Skin epidermis (tissue), 12 donors: Measurements from ENCODE around the gene ANXA8.
A peak's percentile ranks its signal among the peaks of the same experiment; 100 is the strongest.
"Not testable (repeated sequence)": the region's sequence is repeated elsewhere in the genome, so short reads cannot be mapped to it uniquely, and the experiment has no call there.

Experiments
- H3K27ac ChIP-seq, 21 experiments: fragments of 200-600 bp; sonication (generic) in 11 of 21; one replicate each; pipeline ENCODE4 v1.5.0; 2020; ENCODE audit warnings: mild to moderate bottlenecking in 3 of 21, inconsistent platforms in 2 of 21, moderate library complexity in 2 of 21
- H3K4me3 ChIP-seq, 7 experiments: fragments of 200-600 bp; sonication (generic) in 2 of 7; one replicate each; pipeline ENCODE4 v1.5.0; 2020; ENCODE audit warnings: inconsistent platforms in 2 of 7, mild to moderate bottlenecking in 2 of 7, moderate library complexity in 1 of 7

The ANXA8 gene, protein sequence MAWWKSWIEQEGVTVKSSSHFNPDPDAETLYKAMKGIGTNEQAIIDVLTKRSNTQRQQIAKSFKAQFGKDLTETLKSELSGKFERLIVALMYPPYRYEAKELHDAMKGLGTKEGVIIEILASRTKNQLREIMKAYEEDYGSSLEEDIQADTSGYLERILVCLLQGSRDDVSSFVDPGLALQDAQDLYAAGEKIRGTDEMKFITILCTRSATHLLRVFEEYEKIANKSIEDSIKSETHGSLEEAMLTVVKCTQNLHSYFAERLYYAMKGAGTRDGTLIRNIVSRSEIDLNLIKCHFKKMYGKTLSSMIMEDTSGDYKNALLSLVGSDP

DNA sequence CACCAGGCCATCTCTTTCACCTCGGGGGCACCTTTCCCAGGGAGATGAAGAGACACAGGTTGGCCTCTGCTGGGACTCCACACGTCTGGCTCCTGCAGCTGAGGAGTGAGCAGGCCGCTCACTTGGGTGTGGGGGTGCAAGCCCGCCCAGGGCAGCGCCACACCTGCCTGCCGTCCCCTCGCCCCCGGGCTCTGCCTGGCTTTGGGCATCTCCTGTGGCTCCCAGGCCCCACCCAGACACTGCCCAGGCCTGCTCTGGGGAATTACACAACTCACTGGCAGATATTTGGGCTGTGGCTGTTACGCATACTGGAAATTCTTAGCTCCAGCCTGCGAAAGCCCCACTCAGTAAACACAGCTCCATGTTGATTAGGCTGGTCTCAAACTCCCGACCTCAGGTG, at the start of gene ANXA8:
TSS of gene ANXA8 (minus strand) at position 193 of the 400 bp plus-strand sequence. CDS start at position 11, 182 bp downstream.
- H3K4me3 ChIP-seq: peak within 1 kb of the TSS in 3 of 7 experiments; percentile 15 to 16 (median 15)

DNA sequence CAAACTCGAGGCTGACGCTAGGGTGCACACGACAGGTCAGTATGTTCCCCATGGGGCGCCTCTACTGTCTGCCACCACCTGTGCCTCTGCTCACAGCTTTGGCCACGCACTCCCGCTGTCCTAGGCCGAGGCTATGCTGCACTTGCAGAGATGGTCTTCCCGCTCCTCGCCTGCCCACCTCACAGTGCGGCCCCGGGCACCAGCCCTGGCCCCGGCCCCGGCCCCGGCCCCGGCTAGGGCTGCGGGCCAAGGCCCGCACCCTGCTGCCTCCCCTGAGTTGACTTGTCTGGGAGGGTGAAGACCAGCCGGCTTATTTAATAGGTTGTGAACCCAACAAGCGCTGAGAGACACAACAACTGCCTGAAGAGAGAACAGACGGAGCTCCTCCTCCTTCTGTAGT, 39.6 kb upstream of the ANXA8 start, which contains the start of gene AGAP9:
TSS of gene AGAP9 (minus strand) at position 164 of the 400 bp plus-strand sequence. CDS start at position 52, 112 bp downstream.
- not testable (repeated sequence) for H3K27ac ChIP-seq

More for the DNA sequence above, at the start of gene ANXA8:
- peak within 1 kb of the TSS in 8 of 21 experiments; percentile 31 to 76 (median 66) for H3K27ac ChIP-seq

DNA sequence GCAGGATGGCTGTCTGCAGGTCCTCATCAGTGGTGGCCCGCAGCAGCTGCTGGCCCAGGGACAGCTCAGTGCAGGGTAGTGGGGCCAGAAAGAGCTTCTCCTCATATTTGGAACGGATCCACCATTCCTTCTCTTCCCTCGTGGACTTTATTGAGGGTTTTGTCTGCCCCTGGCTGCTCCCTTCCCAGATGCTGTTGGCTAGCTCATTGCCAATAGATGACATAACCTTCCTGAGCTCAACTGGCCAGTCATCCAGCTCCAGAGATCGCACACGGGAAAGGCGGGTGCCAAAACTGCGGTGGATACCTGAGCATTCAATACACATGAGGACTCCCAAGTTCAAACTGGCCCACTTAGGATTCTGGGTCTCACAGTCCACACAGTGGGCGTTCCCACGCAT, 18.4 kb upstream of the ANXA8 start:
- H3K27ac ChIP-seq, H3K4me3 ChIP-seq: not testable (repeated sequence)

More for the DNA sequence above, 39.6 kb upstream of the ANXA8 start, which contains the start of gene AGAP9:
- not testable (repeated sequence) for H3K4me3 ChIP-seq

DNA sequence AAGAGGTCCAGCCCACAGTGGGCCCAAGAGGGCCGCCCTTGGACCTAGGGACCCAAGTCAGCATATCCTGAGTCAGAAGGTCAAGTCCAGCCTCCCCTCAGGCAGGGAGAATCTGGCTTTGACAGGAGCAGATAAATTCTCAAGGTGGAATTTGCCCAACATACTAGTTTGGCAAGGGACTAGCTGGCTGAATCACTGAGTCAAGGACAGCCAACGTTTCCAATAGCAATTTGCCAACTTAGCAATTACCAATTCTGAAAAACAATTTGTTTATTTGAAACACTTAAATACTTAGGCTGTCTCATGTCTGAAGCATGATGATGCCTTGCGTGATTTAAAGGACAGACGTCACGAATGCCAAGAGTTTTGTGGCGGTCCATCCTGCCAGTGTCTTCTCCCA, 10.3 kb upstream of the ANXA8 start:
- H3K4me3 ChIP-seq, H3K27ac ChIP-seq: not testable (repeated sequence)

DNA sequence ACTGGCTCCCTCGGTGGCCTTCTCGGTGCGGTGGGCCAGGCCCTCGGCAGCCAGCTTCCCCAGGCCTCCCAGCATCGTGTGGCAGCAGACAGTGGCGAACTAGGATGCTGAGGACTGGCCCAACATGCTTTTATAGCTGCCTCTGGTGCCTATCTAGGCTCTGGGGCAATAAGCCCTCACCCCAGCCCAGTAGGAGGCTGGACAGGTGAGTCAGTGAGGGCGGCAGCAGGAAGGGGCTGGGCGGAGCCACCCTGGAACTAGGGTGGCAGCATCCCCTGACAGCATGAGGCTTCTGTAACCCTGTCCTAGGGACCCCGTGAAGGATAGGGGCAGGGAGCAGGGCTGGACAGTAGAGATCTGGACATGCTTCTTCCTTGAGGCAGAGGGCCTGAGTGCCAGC, 7.7 kb upstream of the ANXA8 start, which contains the start of gene FAM25G:
TSS of gene FAM25G (minus strand) at position 101 of the 400 bp plus-strand sequence. CDS start at position 75, 26 bp downstream.
- not testable (repeated sequence) for H3K27ac ChIP-seq, H3K4me3 ChIP-seq

DNA sequence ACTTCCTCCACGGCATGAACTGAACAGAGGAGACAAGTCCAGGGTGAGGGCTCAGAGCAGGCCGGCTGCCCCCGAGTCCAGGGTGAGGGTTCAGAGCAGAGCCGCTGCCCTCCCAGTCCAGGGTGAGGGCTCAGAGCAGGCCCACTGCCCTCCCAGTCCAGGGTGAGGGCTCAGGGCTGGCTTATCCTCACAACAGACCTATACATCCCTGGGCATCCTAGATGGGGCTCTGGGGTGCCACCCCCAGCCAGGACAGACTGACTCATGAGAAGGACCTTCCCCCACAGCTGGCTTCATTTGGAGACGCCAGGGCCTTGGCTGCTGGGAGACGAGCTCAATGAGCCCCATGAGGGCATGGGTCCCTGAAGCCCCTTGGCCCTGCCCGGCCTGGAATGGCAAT, 5.7 kb upstream of the ANXA8 start:
- not testable (repeated sequence) for H3K27ac ChIP-seq, H3K4me3 ChIP-seq

DNA sequence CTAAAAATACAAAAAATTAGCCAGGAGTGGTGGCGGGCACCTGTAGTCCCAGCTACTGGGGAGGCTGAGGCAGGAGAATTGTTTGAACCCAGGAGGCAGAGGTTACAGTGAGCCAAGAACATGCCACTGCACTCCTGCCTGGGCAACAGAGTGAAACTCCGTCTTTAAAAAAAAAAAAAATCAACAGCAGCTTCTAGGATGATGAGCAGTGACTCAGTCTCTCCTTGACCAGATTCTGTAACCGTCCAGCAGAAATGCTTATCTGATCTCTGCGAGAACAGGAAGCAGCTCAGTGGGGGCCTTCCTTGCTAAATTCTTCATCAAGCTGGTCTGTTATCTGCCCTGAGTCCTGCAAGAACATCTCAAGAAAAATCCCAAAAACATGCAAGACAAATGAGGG, 2.0 kb upstream of the ANXA8 start:
- H3K27ac ChIP-seq, H3K4me3 ChIP-seq: not testable (repeated sequence)

DNA sequence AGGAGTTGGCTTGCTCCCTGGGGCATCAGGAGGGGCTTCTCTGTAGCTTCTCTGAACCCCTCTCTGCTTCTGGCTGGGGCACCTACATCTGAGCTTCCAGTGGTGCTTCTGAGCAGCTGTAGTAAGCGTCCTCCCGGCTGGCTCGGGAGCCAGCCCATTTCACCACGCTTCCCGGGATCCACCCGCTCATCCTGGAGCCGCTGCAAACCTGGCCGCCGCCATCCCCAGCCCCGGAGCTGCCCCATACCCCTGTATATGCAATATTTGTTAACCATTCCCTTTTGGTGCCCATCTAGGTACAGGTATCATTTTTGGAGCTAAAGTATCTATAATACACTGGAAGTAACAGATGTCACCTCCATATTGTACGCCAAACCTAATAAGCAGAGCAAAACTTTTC, 871 bp upstream of the ANXA8 start:
- not testable (repeated sequence) for H3K4me3 ChIP-seq
- H3K27ac ChIP-seq: peak overlapping the region in 1 of 21 experiments; percentile 65

DNA sequence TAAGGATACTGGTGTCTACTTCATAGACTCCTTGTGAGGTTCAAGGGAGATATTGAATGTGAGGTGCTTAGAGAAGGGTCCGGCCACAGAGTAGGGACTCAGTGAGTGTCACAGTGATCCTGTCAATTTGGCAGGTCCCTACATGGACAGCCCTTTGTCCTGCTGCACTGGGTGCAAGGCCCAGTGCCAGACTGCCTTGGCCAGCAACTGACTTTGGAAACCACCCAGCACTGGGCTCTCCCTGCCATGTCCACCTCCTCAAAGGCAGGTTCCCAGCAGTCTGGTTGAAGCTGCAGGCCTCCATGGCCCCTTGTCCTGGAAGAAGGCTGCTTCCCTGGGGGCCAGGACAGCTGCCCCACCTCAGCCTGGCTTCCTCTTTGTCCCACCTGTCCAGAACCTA, 1.5 kb downstream of the ANXA8 start:
- H3K27ac ChIP-seq: peak overlapping the region in 2 of 21 experiments; percentile 57 to 65
- not testable (repeated sequence) for H3K4me3 ChIP-seq

DNA sequence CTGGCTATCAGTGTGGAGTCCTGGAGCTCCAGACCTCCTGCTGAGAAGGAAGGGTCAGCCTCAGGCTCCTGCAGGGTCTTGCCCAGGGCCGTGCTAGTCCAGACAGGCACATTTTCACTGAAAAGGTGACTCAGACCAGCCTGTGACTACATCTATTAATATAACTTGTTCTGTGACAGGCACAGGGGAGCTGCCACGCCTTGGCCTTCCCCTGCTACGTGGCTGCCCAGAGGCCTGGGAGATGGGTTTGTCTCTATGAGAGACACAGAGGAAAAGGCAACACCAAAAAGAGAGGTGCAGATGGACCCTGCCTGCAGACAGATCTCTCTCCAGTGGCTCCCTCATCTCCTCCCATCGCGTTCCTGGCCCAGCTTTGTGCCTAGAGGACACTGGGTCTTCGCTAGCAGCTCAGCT, 2.1 kb downstream of the ANXA8 start:
- not testable (repeated sequence) for H3K4me3 ChIP-seq
- peak overlapping the region in 9 of 21 experiments; percentile 44 to 66 (median 61) for H3K27ac ChIP-seq

DNA sequence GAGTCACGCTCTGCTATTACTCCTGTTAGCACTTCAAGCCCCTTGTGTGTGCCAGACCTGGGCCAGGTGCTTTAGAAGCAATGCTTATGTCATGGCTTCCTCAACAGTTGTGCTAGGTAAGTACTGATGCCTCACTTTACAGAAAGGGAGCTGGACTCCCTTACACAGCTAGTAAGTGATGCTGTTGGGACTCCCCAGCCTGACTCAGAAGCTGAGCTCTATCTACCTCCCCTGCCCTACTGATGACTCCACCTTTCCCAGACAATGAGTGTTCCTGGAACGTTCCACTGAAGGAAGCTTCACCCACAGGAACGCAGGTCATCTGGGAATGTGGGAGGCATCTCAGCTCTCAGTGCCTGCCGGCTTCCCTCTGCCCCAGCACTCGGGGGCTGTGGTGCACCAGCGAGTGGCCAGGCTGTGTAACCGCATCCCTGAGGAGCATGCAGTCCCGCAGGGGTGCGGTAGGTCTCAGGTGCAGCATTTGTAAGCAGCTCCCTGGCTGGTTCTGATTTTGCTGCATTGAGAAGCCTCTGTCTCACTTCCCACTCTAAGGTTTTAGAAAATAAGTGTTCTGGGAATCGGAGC, 2.6 kb downstream of the ANXA8 start:
- not testable (repeated sequence) for H3K4me3 ChIP-seq
- peak overlapping the region in 6 of 21 experiments; percentile 44 to 66 (median 63) for H3K27ac ChIP-seq

DNA sequence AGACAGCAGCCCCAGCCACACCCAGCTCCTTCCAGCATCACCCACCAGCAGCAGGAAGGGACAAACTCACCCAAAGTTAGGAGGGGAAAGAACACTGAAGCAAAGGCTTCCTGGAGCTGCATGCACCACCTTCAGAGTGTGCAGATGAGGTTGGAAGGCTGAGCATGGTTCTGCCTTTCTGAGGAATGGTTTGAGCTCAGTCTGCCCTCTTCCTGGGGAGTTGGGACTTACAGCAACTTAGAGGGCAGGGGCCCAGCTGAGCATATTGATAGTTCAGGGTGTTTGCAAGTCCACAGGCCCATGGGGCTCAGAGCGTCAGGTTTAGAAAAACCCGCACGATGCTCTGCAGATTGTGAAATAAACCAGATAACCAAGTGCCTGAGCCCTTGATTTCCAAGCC, 3.8 kb downstream of the ANXA8 start:
- not testable (repeated sequence) for H3K27ac ChIP-seq, H3K4me3 ChIP-seq

DNA sequence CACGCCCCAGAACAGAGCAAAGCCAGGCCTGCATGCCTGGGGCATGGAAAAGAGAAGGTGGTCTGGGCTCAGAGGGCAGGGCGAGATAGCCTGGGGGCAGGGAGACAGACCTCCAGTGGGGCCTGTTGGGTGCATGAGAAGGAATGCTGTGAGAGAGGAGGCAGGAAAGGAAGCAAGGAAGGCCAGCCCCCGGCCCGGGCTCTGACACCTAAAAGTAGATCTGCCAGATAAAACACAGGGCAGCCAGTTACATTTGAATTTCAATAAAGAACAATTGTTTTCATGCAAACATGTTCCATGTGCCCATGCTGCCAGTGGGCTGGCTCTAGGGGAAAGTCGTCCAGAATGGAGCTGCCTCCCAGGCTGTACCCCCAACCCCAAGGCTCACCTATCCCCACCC, 5.8 kb downstream of the ANXA8 start:
- H3K27ac ChIP-seq, H3K4me3 ChIP-seq: not testable (repeated sequence)

DNA sequence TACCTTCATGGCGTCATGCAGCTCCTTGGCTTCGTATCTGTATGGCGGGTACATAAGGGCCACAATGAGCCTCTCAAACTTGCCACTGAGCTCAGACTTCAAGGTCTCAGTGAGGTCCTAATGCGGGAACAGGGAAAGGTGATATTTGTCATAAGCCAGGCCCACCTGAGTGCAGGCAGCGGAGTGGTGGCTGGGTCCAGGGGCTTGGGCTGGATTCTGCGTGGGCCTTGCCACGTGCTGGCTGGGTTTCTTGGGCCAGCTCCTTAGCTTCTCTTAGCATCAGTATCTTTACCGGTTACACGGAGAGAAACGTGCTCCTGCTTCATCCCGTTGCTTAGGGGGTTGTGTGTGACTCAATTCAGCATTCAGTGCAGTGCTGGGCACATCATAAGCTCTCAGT, 6.8 kb downstream of the ANXA8 start:
- H3K4me3 ChIP-seq, H3K27ac ChIP-seq: not testable (repeated sequence)

DNA sequence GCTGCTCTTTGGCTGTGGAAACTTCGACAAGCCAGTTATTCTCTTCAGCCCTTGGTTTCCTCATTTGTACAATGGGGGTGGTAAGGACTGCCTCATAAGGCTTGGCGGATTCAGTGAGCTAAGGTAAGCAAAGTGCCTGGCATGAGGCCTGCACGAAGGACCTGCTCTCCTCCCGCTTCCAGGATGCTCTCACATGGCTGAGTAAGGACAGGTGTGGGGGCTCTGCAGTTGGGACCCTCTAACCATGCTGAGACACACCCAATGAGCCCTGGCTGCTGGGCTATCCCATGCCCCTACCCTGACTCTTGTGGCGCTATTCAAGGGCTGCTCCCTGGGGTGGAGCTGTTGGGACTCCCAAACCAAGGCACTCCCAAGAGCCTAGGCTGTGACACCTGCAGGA, 8.8 kb downstream of the ANXA8 start:
- H3K4me3 ChIP-seq, H3K27ac ChIP-seq: not testable (repeated sequence)

DNA sequence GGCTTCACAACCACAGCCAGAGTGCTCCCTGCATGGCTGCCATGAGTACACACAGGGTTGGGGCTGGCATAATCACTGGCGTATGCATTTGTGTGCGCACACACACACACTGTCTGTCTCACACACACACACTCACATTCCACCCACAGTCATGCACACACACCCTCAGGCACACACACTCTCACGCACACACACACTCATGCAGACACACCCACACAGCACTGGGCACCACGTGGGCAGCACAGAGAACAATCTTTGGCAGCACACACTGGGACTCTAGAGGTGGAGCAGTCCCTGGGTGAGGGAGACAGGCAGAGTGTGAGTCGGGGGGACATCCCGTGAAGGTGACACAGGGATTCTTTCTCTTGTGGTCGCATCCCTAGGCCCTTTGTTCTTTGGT, 10.4 kb downstream of the ANXA8 start:
- H3K27ac ChIP-seq, H3K4me3 ChIP-seq: not testable (repeated sequence)

DNA sequence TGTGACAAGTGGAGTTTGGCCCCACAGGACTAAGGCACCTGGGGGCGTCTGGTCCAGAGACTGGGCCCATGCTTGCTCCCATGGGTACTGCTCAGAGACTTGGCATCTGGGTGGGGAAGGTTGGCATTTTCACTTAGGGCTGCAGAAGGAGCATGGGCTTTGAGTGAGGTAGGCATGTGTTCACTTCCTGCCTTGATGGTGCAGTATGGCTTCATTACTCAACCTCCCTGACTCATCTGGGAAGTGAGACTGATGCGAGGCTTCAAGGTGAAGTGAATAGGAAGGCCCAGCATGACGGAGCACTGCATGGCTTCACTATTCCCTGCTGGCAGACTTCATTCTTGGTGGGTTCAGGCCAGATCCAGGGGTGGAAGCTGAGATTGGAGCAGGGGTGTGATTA, 11.3 kb downstream of the ANXA8 start:
- H3K4me3 ChIP-seq, H3K27ac ChIP-seq: not testable (repeated sequence)

DNA sequence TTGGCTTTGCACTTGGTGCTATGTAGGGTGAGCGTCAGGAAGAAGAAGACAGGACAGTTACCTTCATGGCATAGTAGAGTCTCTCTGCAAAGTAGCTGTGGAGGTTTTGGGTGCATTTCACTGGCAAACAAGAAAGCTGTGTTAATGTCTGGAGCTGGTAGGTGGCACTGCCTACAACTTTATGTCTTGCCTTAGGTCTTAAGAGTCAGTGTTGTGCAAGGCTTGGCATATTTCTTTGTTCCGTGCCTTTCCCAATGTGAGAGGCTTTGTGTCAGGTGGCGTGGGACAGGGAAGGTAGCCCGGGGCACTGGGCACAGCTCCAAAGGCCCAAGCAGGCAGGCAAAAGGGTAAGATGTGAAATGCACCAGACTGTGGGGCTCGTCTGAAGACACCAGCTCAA, 11.8 kb downstream of the ANXA8 start:
- not testable (repeated sequence) for H3K27ac ChIP-seq, H3K4me3 ChIP-seq

DNA sequence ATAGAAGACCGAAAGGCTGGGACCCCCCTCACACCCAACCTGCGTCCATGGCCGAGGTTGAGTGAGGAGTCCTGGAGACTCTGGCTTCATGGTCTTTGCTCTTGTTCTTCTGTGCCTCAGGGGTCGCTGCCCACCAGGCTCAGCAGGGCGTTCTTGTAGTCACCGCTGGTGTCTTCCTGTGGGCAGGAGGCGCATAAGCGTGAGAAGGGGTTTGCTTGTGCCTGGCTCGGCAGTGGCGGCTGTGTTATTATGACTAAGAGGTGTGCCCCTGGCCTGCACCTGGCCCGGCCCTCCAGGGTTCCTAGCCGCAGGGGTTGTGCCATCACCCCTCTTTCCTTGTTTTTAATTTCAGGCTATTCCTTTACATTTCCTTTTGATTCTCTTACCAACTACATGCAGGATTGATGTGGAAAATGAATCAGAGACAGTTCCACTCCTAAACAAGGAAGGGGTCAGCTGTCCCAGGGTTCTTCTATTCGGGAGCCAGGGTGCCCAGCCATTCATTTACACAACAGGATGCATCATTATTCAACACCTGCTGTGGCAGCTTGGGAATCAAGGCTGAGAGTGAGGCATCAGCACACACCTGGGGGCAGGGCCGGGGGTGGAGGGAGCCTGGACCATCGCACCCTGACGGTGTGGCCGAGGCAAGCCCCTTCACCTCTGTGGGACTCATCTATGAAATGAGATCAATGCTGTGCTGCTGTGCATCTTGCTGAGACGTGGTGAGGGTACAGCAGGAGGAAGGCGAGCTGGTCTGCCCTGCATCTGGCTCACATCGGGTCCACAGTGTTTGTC, 15.0 kb downstream of the ANXA8 start:
- not testable (repeated sequence) for H3K4me3 ChIP-seq, H3K27ac ChIP-seq

DNA sequence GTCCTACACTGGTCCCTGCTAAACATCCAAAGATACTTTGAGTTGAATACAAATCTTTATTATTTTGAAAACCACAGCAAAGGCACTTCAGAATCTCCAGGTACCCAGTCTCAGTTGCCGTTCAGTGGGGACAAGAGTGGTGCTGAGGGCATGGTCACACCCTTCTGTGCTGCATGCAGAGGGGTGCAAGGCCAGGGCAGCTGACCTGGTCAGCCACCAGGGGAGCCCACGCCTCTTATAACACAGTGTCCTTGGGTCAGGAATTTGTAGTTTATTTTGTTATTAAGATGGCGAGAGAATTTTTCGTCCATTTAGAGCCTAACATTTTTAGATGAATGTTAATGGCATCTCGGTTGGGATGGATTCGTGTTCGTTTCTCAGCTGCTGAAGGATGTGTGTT, 16.0 kb downstream of the ANXA8 start:
- not testable (repeated sequence) for H3K27ac ChIP-seq

More for the DNA sequence above, 16.0 kb downstream of the ANXA8 start:
- H3K4me3 ChIP-seq: not testable (repeated sequence)
